ENCODE measurements around the gene REXO1. TPM values are rescaled to one million over a fixed set of nuclear protein-coding genes. Genes with fewer than 3 reads are reported as not detected.

Gene REXO1
- total RNA-seq, 1 donor from 2014 or later = 37.2 TPM

DNA sequence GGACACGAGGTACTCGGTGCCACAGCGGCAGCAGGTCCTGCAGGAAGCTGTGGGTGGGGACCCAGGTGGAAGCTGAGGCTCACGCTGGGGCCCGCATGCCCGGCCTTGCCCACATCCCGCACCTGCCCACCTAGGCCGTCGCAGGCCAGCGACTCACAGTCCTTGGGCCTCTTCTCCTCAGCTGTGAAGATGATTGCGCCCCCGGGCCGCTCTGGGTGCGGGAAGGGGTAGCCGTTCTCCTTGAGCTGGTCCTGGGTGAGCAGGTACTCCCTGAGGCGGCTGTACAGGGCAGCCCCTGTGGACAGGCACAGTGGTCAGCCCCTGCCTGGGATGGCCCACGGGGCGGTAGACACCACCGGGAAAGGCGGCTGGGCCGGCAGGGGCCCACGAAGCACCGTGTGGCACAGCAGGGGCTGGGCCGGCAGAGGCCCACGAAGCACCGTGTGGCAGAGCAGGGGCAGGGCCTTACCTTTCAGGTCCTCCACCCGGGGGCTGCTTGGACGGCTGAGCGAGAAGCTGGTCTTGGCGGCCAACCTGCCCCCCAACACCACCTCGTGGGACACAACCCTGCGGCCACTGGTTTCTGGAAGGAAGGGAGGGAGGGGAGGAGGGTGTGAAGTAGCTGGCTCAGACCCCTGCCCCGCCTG, 29.6 kb downstream of the REXO1 start:
- H3K4me1 ChIP-seq = peaks cover under 1% of the 10 kb centered on the region
- peaks cover 86% of the 10 kb centered on the region for H3K36me3 ChIP-seq
- TF ChIP-seq, protein P1, sequence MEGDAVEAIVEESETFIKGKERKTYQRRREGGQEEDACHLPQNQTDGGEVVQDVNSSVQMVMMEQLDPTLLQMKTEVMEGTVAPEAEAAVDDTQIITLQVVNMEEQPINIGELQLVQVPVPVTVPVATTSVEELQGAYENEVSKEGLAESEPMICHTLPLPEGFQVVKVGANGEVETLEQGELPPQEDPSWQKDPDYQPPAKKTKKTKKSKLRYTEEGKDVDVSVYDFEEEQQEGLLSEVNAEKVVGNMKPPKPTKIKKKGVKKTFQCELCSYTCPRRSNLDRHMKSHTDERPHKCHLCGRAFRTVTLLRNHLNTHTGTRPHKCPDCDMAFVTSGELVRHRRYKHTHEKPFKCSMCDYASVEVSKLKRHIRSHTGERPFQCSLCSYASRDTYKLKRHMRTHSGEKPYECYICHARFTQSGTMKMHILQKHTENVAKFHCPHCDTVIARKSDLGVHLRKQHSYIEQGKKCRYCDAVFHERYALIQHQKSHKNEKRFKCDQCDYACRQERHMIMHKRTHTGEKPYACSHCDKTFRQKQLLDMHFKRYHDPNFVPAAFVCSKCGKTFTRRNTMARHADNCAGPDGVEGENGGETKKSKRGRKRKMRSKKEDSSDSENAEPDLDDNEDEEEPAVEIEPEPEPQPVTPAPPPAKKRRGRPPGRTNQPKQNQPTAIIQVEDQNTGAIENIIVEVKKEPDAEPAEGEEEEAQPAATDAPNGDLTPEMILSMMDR (IDR thresholded peaks at IDR 0.05) = no peak
- H3K27me3 ChIP-seq = no peaks in the 10 kb centered on the region
- DNase-seq (no peak), ATAC-seq (no peak)
- no peak overlapping the region for H3K27ac ChIP-seq
- intact Hi-C loops (cut with DNase I) = no loop called here
- no peak overlapping the region for H3K4me3 ChIP-seq
- H3K9me3 ChIP-seq = no peaks in the 10 kb centered on the region

DNA sequence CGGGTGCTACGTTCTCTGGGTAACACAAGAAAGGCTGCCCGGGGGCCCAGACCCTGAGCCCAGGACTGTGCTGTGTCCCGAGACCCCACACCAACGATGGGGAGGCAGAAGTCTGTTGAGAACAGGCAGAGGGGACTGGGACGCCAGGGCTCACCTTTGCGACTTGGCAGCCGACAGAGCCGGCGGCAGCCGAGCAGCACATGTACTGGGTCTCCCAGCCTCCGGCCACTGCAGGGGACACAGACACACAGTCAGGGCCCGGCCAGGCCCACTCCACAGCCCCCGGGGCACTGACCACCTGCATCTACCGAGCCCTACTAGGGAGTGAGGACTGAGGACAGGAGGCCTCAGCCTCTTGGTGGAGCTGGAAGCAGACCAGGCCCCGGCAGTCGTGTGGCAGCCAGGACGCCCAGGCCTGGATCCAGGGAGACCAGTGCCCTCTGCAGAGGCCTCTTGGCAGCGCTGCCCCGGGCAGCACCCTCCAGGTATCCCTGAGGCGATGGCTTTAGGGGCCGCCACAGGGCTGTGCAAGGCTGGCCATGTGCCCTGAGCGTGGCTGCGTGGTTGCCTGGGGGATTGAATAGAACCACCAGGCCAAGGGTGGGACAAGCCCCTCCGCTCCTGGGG, 30.6 kb downstream of the REXO1 start:
- peaks cover 77% of the 10 kb centered on the region for H3K36me3 ChIP-seq

DNA sequence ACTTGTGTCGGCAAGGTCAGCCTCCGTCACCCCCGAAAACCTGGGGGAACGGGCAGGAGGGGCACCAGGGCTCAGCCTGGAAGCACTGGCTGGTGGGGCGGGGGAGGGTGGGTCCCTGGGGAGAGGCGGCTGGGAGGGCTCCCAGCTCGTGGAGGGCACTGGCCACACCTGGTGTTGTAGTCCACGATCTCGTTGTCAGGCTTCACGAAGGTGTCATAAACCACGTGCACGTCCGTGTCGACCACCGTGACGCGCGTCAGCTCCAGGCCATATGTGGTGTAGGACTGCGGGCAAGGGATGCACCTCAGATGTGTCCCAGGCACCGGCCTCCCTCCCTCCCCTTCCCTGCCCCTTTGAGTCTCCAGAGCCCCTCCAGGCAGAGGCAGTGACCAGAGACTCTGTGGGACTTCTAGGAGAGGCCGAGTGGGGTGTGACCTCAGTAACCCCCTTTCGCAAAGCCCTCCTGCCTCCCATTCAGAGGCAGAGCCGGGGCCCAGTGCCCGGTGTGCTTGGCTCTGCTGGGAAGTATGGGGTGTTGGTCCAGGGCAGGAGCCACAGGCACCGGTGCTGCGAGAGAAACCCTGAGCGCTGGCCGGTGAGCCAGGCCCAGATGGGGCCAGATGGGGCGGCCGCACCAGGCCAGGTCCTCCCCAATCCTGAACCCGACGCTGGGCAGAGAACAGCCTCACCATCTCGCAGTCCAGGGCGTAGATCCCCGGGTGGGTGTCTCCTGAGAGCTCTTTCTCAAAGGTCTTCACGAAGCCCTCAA, 31.6 kb downstream of the REXO1 start:
- intact Hi-C loops (cut with DNase I) = no loop called here
- ATAC-seq (no peak), DNase-seq (no peak)
- Histone ChIP-seq H3K27ac (no peak overlapping the region), H3K27me3 (no peaks in the 10 kb centered on the region), H3K36me3 (peaks cover 67% of the 10 kb centered on the region), H3K4me3 (no peak overlapping the region), H3K9me3 (no peaks in the 10 kb centered on the region), H3K4me1 (peaks cover 13% of the 10 kb centered on the region)
- TF ChIP-seq, protein P1 (IDR thresholded peaks at IDR 0.05) = no peak

More for the DNA sequence above, 30.6 kb downstream of the REXO1 start:
- H3K9me3 ChIP-seq = no peaks in the 10 kb centered on the region
- H3K27me3 ChIP-seq = no peaks in the 10 kb centered on the region
- TF ChIP-seq, protein P1 (IDR thresholded peaks at IDR 0.05) = no peak
- intact Hi-C loops (cut with DNase I) = no loop called here
- H3K27ac ChIP-seq = no peak overlapping the region
- ATAC-seq (no peak), DNase-seq (no peak)
- H3K4me3 ChIP-seq = no peak overlapping the region
- H3K4me1 ChIP-seq = peaks cover 10% of the 10 kb centered on the region

DNA sequence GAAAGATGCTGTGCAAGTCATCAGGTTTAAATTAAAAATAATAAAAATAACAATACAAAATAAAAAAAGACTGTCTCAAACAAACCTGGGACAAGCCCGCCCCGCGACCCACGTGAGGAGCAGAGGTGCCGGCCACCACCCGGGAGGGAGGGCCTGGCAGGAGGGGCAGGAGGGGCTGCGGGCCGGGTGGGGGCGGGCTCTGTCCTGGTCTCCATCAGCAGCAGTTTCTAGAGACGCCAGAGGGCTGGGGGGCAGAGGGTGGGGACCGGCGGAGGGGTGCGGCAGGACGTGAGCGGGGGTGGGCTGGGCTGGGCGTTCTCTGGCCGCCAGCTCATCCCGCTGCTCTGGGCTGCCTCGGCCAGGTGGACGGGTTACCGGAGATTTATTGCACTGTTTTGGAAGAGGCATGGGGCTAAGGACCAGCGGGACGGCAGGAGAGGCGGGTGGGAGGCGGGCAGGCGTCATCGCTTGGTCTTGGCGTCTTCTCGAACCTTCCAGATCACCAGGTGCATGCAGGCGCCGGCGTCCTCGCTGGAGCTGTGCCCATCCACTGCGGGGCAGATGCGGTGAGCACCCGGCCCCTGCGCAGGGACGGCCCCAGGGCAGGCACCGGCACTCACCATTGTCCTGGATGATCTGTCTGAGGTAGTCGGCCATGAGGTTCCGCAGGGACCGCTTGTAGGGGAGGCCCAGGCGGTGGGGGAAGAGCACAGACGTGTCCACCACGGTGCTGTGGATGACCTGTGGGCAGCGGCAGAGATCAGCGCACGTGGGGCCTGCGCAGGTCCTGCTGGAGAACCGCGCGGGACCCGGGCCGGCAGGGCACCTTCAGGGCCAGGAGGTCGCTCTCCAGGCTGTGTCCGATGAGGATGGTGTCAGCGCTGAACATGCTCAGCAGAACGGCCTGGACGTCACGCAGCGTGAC, 32.4 kb downstream of the REXO1 start:
- no peak overlapping the region for H3K4me3 ChIP-seq
- ATAC-seq (no peak), DNase-seq (no peak)
- peaks cover 60% of the 10 kb centered on the region for H3K36me3 ChIP-seq
- H3K4me1 ChIP-seq = peaks cover 15% of the 10 kb centered on the region
- H3K9me3 ChIP-seq = no peaks in the 10 kb centered on the region
- H3K27me3 ChIP-seq = no peaks in the 10 kb centered on the region
- TF ChIP-seq, protein P1 (IDR thresholded peaks at IDR 0.05) = no peak
- intact Hi-C loops (cut with DNase I) = no loop called here
- no peak overlapping the region for H3K27ac ChIP-seq
